Non-pigmented ciliary epithelial cell (primary cell): ENCODE data around the gene VSTM2L.

ENCODE experiments used
- DNase-seq: peaks from one replicate; pipeline ENCODE4 v3.0.0-alpha.2; 2010; ENCODE audit warnings: low read depth

The VSTM2L gene

GRCh38 chr20:37918035-37918434, 15.1 kb downstream of the VSTM2L start:
- DNase-seq = no peak

DNA sequence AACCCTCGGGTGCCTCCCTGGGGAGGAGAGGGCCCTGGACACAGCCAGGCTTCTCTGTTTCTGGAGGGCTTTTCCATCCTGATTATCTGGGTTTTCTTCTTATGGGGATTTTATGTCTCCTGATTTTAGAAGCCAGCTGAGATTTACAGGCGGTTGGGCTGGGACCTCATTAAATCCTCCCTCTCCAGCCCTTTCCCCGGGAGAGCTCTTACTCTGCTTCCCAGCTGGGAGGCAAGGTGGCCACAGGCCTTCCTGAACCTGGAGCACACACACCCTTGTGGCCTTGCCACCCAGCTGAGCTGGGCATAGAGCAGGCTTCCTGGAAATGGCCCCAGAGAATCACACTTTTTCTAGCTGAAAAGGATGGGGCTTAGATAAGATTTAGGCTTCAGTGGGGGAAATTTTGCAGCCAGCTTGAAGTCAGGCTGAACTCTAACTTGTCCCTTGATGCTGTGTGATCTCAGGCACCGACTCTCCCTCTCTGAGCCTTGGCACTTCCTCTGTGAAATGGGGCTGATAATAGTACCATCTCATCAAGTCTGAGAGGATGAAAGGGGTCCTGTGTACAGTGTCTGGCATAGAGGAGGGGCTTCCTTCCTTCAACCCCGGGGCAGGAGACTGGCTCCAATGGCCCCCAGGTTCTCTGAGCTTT, 16.6 kb downstream of the VSTM2L start:
- no peak for DNase-seq

GRCh38 chr20:37920270-37920669, 17.3 kb downstream of the VSTM2L start:
- DNase-seq = no peak

DNA sequence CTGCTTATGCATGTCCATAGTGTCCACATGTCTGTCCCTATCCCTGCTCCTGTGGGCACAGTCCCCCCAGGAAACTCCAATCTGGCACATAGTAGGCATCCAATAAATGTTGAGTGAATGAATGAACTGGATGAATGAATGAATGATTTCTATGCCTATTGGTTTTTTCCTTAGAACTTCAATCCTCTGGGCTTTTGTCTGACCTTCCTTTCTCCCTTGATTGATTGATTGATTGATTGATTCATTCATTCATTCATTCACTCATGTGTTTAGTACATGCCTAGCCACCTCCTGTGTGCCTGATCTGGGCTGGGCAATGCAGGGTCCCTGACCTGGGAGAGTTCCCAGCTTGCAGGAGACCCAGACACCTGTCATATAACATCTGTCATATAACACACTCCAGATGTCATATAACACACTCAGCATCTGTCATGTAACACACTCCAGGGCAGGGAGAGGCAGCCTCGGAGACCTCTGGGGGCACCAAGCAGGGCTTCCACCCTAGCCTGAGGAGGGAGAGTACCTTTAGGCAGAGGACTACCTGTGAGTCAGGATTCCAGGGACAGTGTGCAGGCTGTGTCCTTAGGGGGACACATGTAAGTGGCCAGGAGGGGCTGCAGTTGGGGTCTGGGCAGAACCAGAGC, 17.9 kb downstream of the VSTM2L start:
- DNase-seq = no peak

- no peak for DNase-seq
These were observed 18.5 kb downstream of the VSTM2L start for GRCh38 chr20:37921341-37921929.

DNA sequence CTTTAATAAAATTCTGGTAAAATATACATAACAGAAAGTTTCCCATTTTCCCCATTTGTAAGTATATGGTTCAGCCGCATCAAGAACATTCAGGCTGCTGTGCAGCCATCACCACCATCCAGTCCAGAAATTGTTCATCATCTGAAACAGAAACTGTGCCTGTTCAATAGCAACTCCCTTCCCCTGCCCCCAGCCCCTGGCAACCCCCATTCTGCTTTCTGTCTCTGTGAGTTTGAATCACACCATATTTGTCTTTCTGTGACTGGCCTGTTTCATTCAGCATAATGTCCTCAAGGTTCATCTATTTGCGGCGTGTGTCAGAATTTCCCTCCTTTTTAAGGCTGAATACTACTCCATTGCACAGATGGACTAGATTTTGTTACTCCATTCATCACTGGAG, 19.1 kb downstream of the VSTM2L start:
- DNase-seq = no peak

DNA sequence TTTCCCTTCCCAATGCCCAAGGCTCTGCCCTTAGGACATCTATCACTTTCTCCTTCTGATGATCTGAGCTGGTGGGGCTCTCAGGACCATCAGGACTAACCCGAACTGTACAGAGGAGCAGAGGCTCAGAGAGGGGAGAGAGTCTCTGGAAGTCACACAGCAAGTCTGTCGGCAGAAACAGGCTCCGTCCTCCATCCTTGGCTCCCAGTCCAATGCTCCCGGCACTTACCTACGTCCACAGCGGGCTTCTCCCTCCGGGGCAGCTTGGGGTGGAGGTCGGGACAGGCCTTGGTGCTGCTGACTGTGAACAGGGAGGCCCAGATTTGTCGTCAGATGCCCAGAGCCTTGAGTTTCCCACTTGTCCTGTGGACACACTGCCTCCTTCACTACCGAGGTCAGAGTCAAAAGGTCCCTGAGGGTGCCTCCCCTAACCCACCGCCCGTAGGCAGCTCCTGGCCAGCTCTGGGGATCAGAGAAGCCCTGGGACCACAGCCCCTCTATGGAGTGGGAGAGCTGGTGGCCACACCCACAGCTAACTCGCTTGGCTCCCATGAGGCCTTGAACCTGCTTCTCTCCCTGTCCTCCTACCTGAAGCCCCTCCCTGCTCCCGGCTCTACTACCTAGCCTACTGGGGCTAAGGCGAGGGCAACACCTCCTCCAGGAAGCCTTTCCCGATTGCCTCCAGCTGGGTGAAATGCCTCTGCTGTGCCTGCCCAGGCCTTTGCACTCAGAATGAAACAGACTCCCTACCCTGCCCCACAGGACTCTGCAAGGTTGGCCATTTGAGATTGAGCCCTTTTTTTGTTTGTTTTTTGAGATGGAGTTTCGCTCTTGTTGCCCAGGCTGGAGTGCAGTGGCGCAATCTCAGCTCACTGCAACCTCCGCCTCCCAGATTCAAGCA, 22.6 kb downstream of the VSTM2L start:
- DNase-seq = no peak

DNA sequence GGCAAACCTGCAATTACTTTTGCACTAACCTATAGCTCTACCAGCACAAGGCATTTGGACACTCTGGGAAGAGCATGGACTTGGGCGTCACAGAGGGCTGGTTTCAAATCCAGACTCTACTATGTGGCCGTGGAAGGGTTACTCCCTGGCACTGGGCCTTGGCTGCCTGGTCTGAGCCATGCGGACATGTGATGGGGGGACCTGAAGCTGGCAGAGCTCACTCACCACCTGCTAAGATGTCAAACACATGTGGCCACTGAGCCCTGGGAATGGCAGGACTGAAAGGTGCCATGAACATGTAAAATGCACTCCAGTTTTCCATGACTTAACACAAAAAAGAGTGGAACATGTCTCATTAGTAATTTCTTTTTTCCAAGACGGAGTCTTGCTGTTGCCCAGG, 23.7 kb downstream of the VSTM2L start:
- DNase-seq = no peak

GRCh38 chr20:37927410-37928095, 24.6 kb downstream of the VSTM2L start:
- no peak for DNase-seq

DNA sequence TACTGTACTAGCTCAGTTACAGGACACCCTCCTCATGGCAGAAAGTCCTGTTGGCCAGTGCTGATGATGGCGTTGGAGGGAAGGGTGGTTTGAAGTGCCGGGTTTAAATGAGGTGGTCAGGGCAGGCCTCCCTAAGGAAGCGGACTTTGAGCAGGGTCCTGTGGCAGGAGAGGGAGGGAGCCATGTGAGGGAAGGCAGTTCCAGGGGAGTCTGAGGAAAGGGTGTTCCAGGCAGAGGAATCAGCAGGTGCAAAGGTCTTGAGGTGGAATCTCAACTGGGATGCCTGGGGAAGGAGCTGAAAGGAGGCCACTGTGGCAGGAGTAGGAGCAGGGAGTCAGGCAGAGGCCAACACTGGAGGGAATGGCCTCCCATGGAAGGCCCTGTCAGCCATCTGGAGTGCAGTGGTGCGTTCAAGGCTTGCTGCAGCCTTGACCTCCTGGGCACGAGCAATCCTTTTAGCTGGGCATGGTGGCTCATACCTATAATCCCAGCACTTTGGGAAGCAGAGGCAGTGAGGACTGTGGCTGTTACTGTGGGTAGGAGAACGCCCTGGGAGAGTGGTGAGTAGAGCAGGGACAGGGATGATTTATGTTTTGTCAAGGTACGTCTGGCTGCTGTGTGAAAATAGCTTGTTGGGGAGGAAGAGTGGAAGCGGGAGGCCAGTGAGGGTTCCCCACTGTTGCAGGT, 26.2 kb downstream of the VSTM2L start:
- no peak for DNase-seq

GRCh38 chr20:37929683-37930014, 26.7 kb downstream of the VSTM2L start:
- no peak for DNase-seq

GRCh38 chr20:37931153-37931922, 28.4 kb downstream of the VSTM2L start:
- no peak for DNase-seq

DNA sequence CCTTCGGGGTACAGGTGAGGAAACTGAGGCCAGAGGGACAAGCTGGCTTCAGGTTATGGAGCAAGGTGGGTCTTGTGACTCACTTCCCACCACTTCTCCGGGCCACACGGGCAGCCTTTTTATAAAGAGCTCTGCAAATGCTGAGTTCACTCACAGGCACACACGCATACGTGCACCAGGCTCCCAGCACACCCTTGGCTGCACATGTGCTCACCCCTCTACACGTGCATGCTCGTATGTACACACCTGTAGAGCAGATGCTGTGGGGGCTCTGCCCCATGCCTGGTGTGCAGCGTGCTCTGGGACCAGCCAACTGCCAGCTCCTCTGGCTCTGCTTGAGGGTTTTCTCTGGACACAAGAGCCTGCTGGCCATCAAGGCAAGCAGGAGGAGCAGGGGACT, 29.1 kb downstream of the VSTM2L start:
- no peak for DNase-seq

DNA sequence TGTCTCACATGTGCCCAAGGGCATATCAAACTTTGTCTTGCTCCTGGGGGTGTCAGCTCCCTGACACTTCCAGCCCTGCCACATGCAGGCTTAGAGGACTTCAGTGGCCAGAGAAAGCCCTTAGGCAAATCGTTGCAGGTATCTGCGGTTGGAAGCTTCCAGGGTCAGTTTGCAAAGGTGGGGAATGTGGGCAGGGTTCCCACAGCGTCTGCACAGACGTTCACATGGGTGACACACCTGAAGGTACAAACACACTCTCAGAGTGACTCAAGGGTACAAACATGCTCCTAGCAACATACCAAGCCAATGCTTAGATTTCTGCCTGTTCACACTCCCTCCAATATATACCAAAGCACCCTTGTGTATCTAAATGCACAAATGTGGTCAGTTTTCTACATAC, 30.0 kb downstream of the VSTM2L start:
- no peak for DNase-seq

- DNase-seq = no peak
These were observed 31.1 kb downstream of the VSTM2L start for GRCh38 chr20:37933786-37934633.

DNA sequence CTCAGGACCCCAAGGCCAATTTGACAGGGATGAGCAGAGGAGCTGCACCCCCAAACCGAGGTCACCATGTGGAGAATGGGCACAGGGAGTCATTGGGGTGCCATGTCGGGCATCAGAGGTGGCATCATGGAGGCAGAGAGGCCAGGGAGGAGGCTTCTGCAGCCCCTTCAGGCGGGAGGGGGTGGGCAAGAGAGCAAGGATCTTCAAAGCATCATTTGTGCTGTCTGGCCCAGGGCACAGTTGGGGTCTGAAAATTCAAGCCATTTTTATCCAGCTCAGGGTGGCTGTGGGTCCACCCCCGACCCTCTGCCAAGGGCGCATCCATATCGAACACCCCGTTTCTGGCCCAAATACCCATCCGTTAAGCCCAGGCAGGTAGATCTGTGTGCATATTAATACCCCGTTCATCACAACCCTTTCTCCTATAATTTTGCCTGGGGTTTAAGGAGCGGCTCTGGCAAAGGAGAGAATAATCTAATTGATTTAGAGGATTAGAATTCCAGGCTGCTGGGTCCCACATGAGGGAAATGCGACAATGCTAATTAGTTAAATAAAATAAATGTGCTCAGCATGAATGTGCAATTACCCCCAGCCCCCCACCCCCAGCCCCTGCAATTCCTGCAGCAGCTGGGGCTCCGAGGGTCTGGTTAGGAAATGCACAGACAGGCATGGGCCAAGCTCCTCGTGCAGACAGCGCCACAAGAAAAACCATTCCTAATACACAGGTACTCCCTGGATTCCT, 31.9 kb downstream of the VSTM2L start:
- no peak for DNase-seq

GRCh38 chr20:37935435-37935834, 32.5 kb downstream of the VSTM2L start:
- DNase-seq = no peak

GRCh38 chr20:37936041-37936440, 33.1 kb downstream of the VSTM2L start:
- DNase-seq = no peak

GRCh38 chr20:37936451-37936850, 33.5 kb downstream of the VSTM2L start:
- DNase-seq = no peak
